K562 (cell line): Measurements from ENCODE around the gene DPH1.
"Not testable (repeated sequence)": the region's sequence is repeated elsewhere in the genome, so short reads cannot be mapped to it uniquely, and the experiment has no call there.

Experiments
- EP300 ChIP-seq: IDR thresholded peaks from 2 replicates; pipeline ENCODE4 v1.6.1; 2012; ENCODE audit warnings: low read length, improper control_type of control experiment
- HIVEP1 ChIP-seq: fragments of 250-450 bp; sonication (Bioruptor Pico); IDR thresholded peaks from 2 replicates; pipeline ENCODE4 v1.4.0; 2020; ENCODE audit warnings: mild to moderate bottlenecking
- POLR2A ChIP-seq: fragments of 450-650 bp; conservative IDR thresholded peaks from 2 replicates; pipeline ENCODE4 v1.6.1; 2016
- POLR2AphosphoS5 ChIP-seq: IDR thresholded peaks from 2 replicates; pipeline ENCODE4 v1.6.1; 2011; ENCODE audit warnings: mild to moderate bottlenecking, low read depth, low read length, moderate library complexity; ENCODE audit not compliant: control insufficient read depth, insufficient read depth
- TCF7L2 ChIP-seq: fragments of 150-350 bp; IDR thresholded peaks from 2 replicates; pipeline ENCODE4 v1.6.1; 2016; ENCODE audit warnings: low read depth, mild to moderate bottlenecking, low read length, moderate library complexity
- TF ChIP-seq, protein P1 (sequence below), 3 experiments: IDR thresholded peaks in 2 of 3; conservative IDR thresholded peaks in 1 of 3; 2 replicates each; pipeline ENCODE4 v1.5.1; 2011 to 2012; ENCODE audit warnings: low read length in 3 of 3, mild to moderate bottlenecking in 3 of 3, control low read depth in 2 of 3, improper control_type of control experiment in 1 of 3, inconsistent platforms in 1 of 3, low read depth in 1 of 3, mixed read lengths in 1 of 3, moderate library complexity in 1 of 3; ENCODE audit not compliant: insufficient read depth in 2 of 3

DNA sequence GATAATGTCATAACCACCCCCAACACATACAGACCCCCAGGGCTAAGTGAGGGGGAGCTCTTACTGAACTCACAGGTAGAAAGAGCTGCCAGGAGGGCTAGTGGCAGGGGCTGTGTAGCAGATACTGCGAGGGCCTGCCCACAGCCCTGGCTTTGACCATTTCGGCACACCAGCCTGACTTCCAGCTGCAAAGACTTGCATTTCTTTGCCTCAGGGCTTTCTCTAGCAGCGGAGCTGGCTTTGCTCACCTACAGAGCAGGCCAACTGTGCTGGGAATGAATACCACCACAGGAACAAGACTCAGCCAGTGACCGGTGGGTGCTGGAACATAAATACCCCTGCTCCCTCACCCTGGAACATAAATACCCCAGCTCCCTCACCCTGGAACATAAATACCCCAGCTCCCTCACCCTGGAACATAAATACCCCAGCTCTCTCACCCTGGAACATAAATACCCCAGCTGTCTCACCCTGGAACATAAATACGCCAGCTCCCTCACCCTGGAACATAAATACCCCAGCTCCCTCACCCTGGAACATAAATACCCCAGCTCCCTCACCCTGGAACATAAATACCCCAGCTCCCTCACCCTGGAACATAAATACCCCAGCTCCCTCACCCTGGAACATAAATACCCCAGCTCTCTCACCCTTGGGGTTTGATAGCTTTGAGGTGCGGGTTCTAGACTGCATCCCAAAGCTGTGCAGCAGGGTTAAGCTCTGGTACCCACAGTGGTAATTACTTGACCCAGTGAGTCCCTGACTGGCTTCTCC lies 16.5 kb upstream of the DPH1 start:
- TF ChIP-seq POLR2AphosphoS5; TCF7L2; POLR2A; HIVEP1 (CRISPR knock-in tag); EP300: not testable (repeated sequence)
- TF ChIP-seq, protein P1, sequence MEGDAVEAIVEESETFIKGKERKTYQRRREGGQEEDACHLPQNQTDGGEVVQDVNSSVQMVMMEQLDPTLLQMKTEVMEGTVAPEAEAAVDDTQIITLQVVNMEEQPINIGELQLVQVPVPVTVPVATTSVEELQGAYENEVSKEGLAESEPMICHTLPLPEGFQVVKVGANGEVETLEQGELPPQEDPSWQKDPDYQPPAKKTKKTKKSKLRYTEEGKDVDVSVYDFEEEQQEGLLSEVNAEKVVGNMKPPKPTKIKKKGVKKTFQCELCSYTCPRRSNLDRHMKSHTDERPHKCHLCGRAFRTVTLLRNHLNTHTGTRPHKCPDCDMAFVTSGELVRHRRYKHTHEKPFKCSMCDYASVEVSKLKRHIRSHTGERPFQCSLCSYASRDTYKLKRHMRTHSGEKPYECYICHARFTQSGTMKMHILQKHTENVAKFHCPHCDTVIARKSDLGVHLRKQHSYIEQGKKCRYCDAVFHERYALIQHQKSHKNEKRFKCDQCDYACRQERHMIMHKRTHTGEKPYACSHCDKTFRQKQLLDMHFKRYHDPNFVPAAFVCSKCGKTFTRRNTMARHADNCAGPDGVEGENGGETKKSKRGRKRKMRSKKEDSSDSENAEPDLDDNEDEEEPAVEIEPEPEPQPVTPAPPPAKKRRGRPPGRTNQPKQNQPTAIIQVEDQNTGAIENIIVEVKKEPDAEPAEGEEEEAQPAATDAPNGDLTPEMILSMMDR (IDR thresholded peaks at IDR 0.05 in 2 of 3, conservative IDR thresholded peaks at IDR 0.05 in 1 of 3; ENCODE audit: insufficient read depth in 2 of 3, low read depth in 1 of 3, low read length in 3 of 3), result not testable (repeated sequence)
